ENCODE data around the gene NISCH. TPM values are rescaled to one million over a fixed set of nuclear protein-coding genes. Genes with fewer than 3 reads are reported as not detected.
"Not testable (repeated sequence)": the region's sequence is repeated elsewhere in the genome, so short reads cannot be mapped to it uniquely, and the experiment has no call there.

NISCH gene
- total RNA-seq, 1 donor from 2014 or later = 140 TPM

DNA sequence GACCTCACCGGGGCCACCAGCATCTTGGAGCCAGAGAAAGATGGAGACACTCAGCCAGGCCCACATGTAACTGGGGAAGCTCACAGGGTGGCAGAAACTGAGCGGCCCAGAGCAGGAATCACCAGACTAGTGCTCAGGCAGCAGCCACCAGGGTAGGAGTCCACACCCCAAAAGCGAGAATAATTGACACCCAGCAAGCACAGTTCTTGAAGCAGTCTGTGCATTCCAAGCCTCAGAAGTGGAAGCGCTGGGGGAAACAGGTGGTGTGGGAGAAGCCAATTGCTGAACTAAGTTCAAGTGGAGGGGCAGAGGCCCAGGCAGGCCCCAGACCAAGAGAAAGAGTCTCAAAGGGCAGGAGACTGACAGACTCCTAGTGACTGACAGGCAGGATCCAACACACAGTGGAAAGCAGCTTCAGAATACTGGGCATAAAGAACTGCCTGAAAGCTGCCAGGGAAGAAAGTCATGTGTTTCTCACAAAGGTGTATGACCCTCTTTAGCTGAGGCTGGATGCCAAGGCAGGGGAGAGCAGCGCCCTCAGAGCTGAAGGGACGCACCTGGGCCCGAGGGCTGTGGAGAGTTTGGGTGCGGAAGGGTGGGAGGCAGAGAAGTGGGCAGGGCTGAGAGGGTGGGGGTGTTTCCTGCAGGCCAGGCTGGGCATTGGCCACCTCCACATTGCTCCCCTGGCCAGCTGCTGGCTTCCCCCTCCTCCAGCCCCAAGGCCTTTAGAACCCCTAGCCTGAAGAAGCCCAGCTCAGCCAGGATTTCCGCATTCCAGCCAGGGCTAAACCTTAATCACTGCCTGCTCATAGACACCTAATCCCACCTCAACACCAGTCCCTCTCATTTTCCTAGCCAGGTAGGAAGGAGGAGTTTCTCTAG is 70.5 kb downstream of the NISCH start:
- DNase-seq (ENCODE audit: low spot score) = no peak

DNA sequence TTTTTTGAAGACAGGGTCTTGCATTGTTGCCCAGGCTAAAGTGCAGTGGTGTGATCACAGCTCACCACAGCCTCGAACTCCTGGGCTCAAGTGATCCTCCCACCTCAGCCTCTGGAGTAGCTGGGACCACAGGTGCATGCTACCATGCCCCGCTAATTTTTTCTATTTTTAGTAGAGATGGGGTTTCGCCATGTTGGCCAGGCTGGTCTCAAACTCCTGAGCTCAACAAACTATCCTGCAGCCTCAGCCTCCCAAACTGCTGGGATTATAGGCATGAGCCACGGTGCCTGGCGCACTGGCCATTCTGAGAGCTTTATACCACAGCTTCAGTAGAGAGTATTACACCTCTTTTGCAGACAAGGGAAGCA is 71.3 kb downstream of the NISCH start:
- not testable (repeated sequence) for DNase-seq (ENCODE audit: low spot score)

GRCh38 chr3:52527039-52527731 is 71.8 kb downstream of the NISCH start:
- DNase-seq (ENCODE audit: low spot score) = no peak

- DNase-seq (ENCODE audit: low spot score) = no peak
Observed at GRCh38 chr3:52527732-52528585, 72.6 kb downstream of the NISCH start.

- no peak for DNase-seq (ENCODE audit: low spot score)
Observed at GRCh38 chr3:52528586-52529375, 73.4 kb downstream of the NISCH start.

DNA sequence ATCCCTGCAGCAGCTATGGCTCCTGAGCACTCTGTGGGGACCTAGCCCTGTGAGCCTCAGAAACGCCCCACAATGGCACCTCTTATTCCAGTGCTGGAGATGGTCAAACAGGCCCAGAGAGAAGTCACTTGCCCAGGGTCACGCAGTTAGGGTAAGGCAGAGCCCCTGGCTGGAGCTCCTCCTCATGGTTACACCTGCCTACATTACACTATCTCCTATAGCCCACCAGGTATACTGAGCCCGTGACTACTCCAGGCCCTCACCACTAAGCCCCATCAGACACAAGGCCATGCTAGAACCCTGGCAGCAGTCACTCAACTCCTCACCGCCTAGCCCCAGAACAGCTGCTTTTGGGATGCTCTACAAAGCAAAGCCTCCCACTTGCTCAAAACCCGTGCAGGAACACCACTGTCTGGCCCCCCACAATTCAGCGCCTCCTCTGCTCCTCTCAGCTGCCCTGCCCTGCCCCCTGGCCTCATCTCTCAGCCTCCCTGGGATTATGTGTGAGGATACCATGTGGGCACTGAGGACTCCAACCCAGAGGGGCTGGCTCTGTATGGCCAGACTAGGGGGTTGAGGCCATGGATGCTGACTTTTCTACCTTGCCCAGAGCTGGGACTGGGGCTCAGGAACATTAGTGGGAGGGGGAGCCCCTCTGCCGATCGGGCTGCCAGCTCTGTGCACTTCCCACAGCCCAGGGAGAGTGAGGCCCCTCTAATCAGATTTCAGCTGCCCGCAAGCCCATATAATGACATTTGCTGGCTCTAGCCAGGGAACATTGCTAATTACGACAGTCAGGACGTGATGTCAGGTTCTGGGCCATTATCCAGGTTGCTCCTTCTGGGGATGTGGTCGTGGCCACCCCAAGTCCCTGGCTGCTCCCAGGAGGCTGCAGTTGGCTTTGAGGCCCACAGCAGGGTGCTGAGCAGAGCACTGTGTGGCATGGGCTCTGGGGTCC is 74.3 kb downstream of the NISCH start:
- peak; percentile 77 for DNase-seq (ENCODE audit: low spot score)

DNA sequence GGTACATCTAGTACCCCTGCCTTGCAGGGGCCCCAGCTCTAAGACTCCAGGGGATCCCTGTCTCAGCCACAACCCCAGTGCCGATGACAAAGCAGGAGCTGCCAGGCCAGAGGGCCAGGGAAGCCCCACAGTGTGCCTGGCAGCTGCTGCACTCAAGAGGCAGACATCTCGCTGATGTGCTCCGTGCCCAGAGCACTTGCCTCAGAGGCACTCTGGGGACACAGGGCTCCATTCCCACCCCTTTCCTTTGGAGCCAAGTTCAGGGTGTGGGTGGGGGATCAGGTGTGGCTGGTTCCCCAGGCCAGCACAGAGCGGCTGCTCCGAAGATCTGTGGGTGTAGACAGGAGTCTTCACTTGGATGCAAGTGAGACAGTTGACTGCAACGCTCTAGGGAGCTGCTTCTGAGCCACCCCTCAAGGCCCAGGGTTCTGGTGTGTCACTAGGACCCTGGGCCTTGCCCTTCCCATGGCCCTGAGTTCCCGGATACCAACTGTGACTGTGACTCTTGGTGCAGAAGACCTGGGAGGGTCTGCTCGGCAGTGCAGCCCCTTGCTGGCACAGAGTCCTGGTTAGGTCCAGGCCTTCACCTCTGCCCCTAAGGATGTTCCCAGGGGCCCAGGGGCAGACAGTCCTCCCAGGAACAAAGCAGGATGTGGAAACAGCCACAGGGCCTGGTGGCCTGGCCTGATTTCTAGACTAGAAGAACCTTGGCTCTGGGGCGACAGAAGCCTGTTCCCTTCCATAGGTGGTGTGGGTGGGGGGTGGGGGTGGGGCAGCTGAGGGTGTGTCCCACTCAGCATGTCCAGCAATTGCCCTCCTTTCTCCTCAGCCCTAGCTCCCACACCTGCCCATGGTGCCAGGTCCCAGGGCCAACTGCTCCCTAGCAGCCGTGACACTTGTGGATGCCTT is 75.8 kb downstream of the NISCH start:
- peak; percentile 39 for DNase-seq (ENCODE audit: low spot score)

- peak; percentile 42 for DNase-seq (ENCODE audit: low spot score)
Observed at GRCh38 chr3:52531860-52532516, 76.6 kb downstream of the NISCH start.

GRCh38 chr3:52532517-52532837 is 77.1 kb downstream of the NISCH start:
- DNase-seq (ENCODE audit: low spot score) = peak; percentile 62

DNA sequence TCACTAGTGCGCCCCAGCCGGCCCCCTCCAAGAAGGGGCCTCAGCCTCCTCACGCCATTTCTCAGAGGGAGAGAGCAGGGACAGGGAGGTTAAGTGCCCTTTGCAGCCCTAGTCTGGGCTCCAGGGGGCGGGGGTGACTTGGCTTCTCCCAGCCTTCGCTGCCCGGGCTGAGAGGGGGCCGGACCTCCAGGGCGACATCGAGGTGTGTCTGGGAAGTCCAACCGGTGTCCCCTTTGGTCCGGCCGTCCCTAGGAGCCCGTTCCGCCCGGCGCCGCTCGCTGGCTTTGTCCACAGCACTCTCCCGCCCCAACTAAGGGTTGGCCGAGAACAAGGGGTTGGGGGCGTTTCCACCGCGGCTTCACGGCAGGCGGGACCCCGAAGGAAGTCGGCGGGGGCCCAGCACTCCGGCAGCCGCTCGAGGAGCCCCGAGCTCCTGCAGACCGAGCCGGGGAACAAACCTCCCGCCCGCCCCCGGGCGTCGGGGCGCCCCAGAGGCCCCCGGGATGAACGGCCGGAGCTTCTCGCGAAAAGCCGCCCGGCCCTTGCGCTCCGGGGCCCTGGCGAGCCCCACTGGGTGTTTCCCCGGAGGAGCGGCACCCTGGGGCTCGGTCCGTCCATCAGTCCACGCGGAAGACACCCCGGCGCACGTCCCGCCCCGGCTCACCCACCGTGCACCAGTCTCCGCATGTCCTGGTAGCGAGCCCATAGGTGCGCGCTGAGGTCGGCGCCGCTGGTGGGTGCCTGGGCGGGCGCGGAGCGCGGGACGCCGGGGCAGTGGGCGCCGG is 77.6 kb downstream of the NISCH start:
- peak; percentile 59 for DNase-seq (ENCODE audit: low spot score)

DNA sequence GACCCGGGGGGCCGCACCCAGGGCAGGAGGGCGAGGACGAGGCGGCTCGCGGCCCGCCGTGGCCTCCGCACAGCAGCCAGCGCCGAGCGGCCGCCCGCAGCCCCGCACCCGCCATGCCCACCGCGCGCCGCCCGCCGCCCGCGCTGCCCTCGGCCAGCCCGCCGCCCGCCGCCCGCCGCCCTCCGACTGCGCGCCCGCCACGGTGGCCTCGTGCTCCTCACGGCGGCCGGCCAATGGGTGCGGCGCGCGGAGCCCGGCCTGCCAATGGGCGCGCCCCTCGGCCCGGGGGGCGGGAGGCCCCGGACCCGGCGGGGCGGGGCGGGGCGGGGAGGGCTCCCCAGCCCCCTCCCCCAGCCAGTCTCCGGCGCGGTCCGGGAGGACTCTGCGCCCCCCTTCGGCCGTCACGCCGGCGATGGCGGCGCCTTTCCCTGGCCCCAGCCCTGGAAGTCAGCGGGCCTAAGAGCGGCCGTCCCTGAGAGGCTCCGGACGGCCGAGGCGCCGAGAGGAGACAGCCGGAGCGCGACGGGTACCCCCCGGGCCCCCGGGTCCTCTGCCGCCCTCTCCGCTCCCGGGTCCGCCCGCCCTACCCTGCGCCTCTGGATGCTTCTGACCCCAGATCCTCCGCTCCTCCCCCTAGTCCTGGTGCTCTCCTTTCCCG is 78.3 kb downstream of the NISCH start, which contains the start of gene NT5DC2:
Gene NT5DC2, minus strand, starts transcription at position 235 of the 658 bp plus-strand sequence. Its CDS starts 120 bp downstream, at position 115.
- DNase-seq (ENCODE audit: low spot score) = no peak

DNA sequence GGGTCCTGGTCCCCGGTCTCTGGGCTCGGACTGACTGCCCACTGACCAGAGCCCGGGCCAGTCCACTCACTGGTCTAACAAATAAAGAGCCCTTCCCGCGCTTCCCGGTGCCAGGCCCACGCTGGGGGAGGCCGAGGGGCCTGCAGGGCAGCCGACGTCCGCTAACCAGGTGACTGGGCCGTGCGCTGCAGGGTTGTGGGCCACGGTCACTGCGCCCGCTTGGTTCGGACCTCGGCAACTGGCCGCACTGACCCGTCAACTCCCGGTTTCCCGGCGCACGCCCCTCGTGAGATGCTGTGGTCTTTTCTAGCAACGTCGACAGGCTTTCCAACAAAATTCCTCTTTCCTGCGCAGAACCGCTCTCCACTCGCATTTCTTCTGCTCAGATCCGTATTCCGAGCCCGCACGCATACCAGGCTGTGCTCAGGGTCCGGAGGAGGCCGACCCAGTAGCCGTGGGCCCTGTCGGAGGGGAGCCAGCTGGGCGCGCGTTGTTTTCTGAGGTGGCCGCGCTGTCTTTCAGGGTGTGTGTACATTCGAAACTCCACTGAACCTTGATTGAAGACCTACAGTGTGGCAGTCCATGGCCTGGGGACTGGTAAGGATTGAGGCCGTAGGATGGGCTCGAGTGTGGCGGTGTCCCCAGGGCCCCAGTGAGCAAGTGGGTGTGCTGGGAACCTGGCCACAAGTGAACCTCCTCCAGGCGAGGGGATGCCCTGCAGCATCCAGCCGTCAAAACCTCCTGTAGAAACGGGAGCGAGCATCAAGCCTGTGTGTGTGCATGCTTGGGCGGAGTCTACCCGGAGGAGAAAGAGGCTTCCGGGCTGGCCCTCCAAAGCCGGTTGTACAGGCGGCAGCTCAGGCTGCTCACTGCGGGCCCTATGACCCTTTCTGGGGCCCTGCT is 79.1 kb downstream of the NISCH start:
- DNase-seq (ENCODE audit: low spot score) = peak; percentile 54

GRCh38 chr3:52535411-52536111 is 80.2 kb downstream of the NISCH start:
- DNase-seq (ENCODE audit: low spot score) = peak; percentile 42

GRCh38 chr3:52536112-52536368 is 80.6 kb downstream of the NISCH start:
- no peak for DNase-seq (ENCODE audit: low spot score)

DNA sequence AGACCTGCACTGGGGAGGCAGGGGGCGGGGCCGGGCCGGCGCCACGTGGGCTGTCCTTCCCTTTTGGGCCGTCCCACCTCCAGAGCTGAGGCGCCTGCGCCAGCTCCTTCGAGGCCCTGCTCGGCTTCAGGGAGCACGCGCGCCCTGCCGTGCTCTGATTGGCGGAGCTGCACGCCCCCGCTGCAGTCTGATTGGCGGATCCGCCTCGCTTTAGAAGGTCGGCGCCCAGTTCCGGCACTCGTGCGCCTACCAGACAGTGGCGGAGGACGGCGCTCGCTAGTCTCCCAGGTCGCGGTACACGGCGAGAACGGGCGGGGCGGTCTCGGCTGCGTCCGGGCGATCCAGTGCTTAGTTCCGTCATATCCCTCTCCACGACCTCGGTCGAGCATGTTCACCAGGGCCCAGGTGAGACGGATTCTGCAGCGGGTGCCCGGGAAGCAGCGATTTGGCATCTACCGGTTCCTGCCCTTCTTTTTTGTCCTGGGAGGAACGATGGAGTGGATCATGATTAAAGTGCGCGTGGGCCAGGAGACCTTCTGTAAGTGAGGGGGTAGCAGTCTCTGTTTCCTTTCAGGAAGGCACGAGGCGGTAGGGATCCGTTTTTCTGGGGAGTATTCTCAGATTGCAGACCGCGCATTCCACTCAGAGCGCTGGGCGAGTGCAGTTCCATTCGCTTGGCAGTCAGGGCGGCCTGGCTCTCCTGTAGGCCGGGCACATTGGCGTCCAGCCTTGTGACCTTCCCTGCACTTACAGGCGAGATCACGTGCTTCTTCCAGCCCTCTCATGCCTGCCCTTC is 81.2 kb downstream of the NISCH start, which contains the start of gene UQCC5:
Gene UQCC5, plus strand, starts transcription at position 237 of the 796 bp plus-strand sequence. Its CDS starts 151 bp downstream, at position 388.
- DNase-seq (ENCODE audit: low spot score) = peak; percentile 98
